ENCODE data around the gene MRPS26. TPM values are rescaled to one million over a fixed set of nuclear protein-coding genes. Genes with fewer than 3 reads are reported as not detected.
A peak's percentile ranks its signal among the peaks of the same experiment; 100 is the strongest.

MRPS26 gene
- total and polyA plus RNA-seq, 2 of the 13 experiments (the other 11 are each of a cell fraction or from before 2014, with no cell fraction given), result 89.8 to 187 TPM

DNA sequence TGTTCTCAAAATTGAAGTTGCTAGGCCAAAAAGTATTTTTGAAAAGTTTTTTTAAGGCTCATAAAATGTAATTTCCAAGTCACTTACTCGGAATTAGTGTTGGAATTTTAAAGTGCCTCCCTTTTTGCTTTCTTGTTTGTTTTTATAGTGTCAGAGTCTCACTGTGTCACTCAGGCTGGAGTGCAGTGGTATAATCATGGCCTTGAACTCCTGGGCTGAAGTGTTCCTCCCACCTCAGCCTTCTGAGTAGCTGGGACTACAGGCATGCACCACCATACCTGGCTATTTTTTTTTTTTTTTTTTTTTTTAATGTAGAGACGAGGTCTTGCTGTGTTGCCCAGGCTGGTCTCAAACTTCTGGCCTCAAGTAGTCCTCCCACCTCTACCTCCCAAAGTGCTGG, 42.4 kb upstream of the MRPS26 start (continued):
- TF ChIP-seq KDM4B (CRISPR knock-in tag; IDR thresholded peaks at IDR 0.05) (no peak), ZSCAN9 (CRISPR knock-in tag; IDR thresholded peaks at IDR 0.05; ENCODE audit: borderline replicate concordance) (no peak), RBM39 (IDR thresholded peaks at IDR 0.05; ENCODE audit: low read depth, low read length, poor library complexity, severe bottlenecking) (no peak), RXRB (CRISPR knock-in tag; IDR thresholded peaks at IDR 0.05; ENCODE audit: borderline replicate concordance) (0 out of 2 replicates have a peak, but pooled peaks have one; percentile 28), MATR3 (CRISPR knock-in tag; IDR thresholded peaks at IDR 0.05) (no peak), SSRP1 (CRISPR knock-in tag; IDR thresholded peaks at IDR 0.05) (no peak), ATF7 (IDR thresholded peaks at IDR 0.05) (no peak), ATF7 (CRISPR knock-in tag; IDR thresholded peaks at IDR 0.05) (no peak), XRCC5 (optimal IDR thresholded peaks at IDR 0.05; ENCODE audit: low read length) (no peak), MAZ (IDR thresholded peaks at IDR 0.05; ENCODE audit: borderline replicate concordance, low read depth, low read length) (no peak), MAZ (CRISPR knock-in tag; IDR thresholded peaks at IDR 0.05; ENCODE audit: low read depth) (no peak), ZNF589 (CRISPR knock-in tag; conservative IDR thresholded peaks at IDR 0.05) (no peak), ZNF703 (CRISPR knock-in tag; IDR thresholded peaks at IDR 0.05; ENCODE audit: borderline replicate concordance) (no peak), ZNF644 (CRISPR knock-in tag; IDR thresholded peaks at IDR 0.05; ENCODE audit: low read depth) (no peak), SP5 (CRISPR knock-in tag; IDR thresholded peaks at IDR 0.05; ENCODE audit: borderline replicate concordance, low read depth) (peak; percentile 76), SCMH1 (CRISPR knock-in tag; IDR thresholded peaks at IDR 0.05; ENCODE audit: borderline replicate concordance) (no peak)
- TF ChIP-seq, protein P1, sequence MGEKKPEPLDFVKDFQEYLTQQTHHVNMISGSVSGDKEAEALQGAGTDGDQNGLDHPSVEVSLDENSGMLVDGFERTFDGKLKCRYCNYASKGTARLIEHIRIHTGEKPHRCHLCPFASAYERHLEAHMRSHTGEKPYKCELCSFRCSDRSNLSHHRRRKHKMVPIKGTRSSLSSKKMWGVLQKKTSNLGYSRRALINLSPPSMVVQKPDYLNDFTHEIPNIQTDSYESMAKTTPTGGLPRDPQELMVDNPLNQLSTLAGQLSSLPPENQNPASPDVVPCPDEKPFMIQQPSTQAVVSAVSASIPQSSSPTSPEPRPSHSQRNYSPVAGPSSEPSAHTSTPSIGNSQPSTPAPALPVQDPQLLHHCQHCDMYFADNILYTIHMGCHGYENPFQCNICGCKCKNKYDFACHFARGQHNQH (CRISPR knock-in tag; IDR thresholded peaks at IDR 0.05), result 0 out of 2 replicates have a peak, but pooled peaks have one; percentile 28
- TF ChIP-seq, protein P2, sequence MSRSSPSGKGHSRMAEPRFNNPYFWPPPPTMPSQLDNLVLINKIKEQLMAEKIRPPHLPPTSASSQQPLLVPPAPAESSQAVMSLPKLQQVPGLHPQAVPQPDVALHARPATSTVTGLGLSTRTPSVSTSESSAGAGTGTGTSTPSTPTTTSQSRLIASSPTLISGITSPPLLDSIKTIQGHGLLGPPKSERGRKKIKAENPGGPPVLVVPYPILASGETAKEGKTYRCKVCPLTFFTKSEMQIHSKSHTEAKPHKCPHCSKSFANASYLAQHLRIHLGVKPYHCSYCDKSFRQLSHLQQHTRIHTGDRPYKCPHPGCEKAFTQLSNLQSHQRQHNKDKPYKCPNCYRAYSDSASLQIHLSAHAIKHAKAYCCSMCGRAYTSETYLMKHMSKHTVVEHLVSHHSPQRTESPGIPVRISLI (CRISPR knock-in tag; IDR thresholded peaks at IDR 0.05; ENCODE audit: borderline replicate concordance), result peak; percentile 82
- TF ChIP-seq, protein P3, sequence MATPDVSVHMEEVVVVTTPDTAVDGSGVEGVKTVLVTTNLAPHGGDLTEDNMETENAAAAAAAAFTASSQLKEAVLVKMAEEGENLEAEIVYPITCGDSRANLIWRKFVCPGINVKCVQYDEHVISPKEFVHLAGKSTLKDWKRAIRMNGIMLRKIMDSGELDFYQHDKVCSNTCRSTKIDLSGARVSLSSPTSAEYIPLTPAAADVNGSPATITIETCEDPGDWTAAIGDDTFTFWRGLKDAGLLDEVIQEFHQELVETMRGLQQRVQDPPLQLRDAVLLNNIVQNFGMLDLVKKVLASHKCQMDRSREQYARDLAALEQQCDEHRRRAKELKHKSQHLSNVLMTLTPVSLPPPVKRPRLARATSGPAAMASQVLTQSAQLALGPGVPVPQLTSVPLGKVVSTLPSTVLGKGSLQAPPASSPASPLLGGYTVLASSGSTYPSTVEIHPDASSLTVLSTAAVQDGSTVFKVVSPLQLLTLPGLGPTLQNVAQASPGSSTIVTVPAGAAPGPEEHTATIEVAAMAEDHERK (CRISPR knock-in tag; IDR thresholded peaks at IDR 0.05; ENCODE audit: low read depth), result no peak
- TF ChIP-seq, protein P4, sequence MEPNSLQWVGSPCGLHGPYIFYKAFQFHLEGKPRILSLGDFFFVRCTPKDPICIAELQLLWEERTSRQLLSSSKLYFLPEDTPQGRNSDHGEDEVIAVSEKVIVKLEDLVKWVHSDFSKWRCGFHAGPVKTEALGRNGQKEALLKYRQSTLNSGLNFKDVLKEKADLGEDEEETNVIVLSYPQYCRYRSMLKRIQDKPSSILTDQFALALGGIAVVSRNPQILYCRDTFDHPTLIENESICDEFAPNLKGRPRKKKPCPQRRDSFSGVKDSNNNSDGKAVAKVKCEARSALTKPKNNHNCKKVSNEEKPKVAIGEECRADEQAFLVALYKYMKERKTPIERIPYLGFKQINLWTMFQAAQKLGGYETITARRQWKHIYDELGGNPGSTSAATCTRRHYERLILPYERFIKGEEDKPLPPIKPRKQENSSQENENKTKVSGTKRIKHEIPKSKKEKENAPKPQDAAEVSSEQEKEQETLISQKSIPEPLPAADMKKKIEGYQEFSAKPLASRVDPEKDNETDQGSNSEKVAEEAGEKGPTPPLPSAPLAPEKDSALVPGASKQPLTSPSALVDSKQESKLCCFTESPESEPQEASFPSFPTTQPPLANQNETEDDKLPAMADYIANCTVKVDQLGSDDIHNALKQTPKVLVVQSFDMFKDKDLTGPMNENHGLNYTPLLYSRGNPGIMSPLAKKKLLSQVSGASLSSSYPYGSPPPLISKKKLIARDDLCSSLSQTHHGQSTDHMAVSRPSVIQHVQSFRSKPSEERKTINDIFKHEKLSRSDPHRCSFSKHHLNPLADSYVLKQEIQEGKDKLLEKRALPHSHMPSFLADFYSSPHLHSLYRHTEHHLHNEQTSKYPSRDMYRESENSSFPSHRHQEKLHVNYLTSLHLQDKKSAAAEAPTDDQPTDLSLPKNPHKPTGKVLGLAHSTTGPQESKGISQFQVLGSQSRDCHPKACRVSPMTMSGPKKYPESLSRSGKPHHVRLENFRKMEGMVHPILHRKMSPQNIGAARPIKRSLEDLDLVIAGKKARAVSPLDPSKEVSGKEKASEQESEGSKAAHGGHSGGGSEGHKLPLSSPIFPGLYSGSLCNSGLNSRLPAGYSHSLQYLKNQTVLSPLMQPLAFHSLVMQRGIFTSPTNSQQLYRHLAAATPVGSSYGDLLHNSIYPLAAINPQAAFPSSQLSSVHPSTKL (CRISPR knock-in tag; IDR thresholded peaks at IDR 0.05), result peak; percentile 69
- TF ChIP-seq, protein P5, sequence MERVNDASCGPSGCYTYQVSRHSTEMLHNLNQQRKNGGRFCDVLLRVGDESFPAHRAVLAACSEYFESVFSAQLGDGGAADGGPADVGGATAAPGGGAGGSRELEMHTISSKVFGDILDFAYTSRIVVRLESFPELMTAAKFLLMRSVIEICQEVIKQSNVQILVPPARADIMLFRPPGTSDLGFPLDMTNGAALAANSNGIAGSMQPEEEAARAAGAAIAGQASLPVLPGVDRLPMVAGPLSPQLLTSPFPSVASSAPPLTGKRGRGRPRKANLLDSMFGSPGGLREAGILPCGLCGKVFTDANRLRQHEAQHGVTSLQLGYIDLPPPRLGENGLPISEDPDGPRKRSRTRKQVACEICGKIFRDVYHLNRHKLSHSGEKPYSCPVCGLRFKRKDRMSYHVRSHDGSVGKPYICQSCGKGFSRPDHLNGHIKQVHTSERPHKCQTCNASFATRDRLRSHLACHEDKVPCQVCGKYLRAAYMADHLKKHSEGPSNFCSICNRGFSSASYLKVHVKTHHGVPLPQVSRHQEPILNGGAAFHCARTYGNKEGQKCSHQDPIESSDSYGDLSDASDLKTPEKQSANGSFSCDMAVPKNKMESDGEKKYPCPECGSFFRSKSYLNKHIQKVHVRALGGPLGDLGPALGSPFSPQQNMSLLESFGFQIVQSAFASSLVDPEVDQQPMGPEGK (CRISPR knock-in tag; IDR thresholded peaks at IDR 0.05), result no peak
